ENCODE results near the gene SYAP1.

GRCh38 chrX:16699389-16699788, 20.0 kb upstream of the SYAP1 start:
- no peak for TF ChIP-seq CTCF (IDR thresholded peaks at IDR 0.05)
- TF ChIP-seq POLR2A (IDR thresholded peaks at IDR 0.05), result no peak
- no peak for TF ChIP-seq POLR2AphosphoS5 (IDR thresholded peaks at IDR 0.05)
- no peak for TF ChIP-seq EP300 (IDR thresholded peaks at IDR 0.05)
